Endothelial cell of umbilical vein (primary cell): ENCODE measurements around the gene CCDC136.

Source experiments
- GATA2 ChIP-seq: IDR thresholded peaks from 2 replicates; pipeline ENCODE4 v1.7.0; 2011; ENCODE audit warnings: low read depth, mild to moderate bottlenecking, moderate library complexity, mixed read lengths, low read length; ENCODE audit not compliant: insufficient read length, insufficient read depth
- JUN ChIP-seq: IDR thresholded peaks from 2 replicates; pipeline ENCODE4 v1.6.1; 2011; ENCODE audit warnings: borderline replicate concordance, low read depth; ENCODE audit not compliant: insufficient read length, insufficient read depth
- MYC ChIP-seq: IDR thresholded peaks from one replicate; pipeline ENCODE4 v1.6.1; 2011; ENCODE audit warnings: mild to moderate bottlenecking, low read depth, low read length
- POLR2A ChIP-seq: IDR thresholded peaks from 2 replicates; pipeline ENCODE4 v1.6.1; 2012; ENCODE audit warnings: low read depth, mild to moderate bottlenecking, control low read depth, low read length
- POLR2AphosphoS5 ChIP-seq: IDR thresholded peaks from 2 replicates; pipeline ENCODE4 v1.6.1; 2012; ENCODE audit warnings: low read depth, mild to moderate bottlenecking, control low read depth, low read length, moderate library complexity; ENCODE audit not compliant: insufficient read depth
- TF ChIP-seq, protein P1 (sequence below), 2 donors: IDR thresholded peaks; 1 replicate in 1 of 2; 2 replicates in 1 of 2; pipeline ENCODE4 v1.5.1; 2011; ENCODE audit warnings: low read length in 2 of 2, mild to moderate bottlenecking in 2 of 2, moderate library complexity in 2 of 2, control low read depth in 1 of 2, inconsistent platforms in 1 of 2, low read depth in 1 of 2; ENCODE audit not compliant: insufficient read depth in 1 of 2; ENCODE audit errors: extremely low read depth in 1 of 2
- TF ChIP-seq, protein P2 (sequence below): IDR thresholded peaks from 2 replicates; pipeline ENCODE4 v1.6.1; 2011; ENCODE audit not compliant: insufficient read depth, insufficient read length

GRCh38 chr7:128859232-128860157, 67.7 kb downstream of the CCDC136 start:
- TF ChIP-seq, protein P1, sequence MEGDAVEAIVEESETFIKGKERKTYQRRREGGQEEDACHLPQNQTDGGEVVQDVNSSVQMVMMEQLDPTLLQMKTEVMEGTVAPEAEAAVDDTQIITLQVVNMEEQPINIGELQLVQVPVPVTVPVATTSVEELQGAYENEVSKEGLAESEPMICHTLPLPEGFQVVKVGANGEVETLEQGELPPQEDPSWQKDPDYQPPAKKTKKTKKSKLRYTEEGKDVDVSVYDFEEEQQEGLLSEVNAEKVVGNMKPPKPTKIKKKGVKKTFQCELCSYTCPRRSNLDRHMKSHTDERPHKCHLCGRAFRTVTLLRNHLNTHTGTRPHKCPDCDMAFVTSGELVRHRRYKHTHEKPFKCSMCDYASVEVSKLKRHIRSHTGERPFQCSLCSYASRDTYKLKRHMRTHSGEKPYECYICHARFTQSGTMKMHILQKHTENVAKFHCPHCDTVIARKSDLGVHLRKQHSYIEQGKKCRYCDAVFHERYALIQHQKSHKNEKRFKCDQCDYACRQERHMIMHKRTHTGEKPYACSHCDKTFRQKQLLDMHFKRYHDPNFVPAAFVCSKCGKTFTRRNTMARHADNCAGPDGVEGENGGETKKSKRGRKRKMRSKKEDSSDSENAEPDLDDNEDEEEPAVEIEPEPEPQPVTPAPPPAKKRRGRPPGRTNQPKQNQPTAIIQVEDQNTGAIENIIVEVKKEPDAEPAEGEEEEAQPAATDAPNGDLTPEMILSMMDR (IDR thresholded peaks at IDR 0.05; ENCODE audit: extremely low read depth in 1 of 2, insufficient read depth in 1 of 2, low read depth in 1 of 2, low read length in 2 of 2), result no peak
- no peak for TF ChIP-seq JUN
- TF ChIP-seq, protein P2, sequence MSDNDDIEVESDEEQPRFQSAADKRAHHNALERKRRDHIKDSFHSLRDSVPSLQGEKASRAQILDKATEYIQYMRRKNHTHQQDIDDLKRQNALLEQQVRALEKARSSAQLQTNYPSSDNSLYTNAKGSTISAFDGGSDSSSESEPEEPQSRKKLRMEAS, result no peak
- TF ChIP-seq POLR2AphosphoS5, result no peak
- TF ChIP-seq POLR2A, result no peak
- no peak for TF ChIP-seq GATA2
- no peak for TF ChIP-seq MYC
